ENCODE measurements around the gene LDLRAD4.

GRCh38 chr18:13572148-13572547 is 353.6 kb downstream of the LDLRAD4 start:
- TF ChIP-seq CTCF (IDR thresholded peaks at IDR 0.05; ENCODE audit: insufficient read depth, low read length) (no peak), POLR2AphosphoS5 (IDR thresholded peaks at IDR 0.05; ENCODE audit: low read depth) (no peak), REST (IDR thresholded peaks at IDR 0.05; ENCODE audit: insufficient replicate concordance, low read depth) (no peak)

Data from HL-60 (cell line).